GM18867 (cell line): ENCODE data around the gene CD180.

Experiments
- ATAC-seq: cut with Tn5 transposase; IDR thresholded peaks from one replicate; pipeline ENCODE4 v1.9.1; 2021; ENCODE audit warnings: mild to moderate bottlenecking, moderate library complexity; ENCODE audit not compliant: unreplicated experiment

Gene CD180

GRCh38 chr5:67135381-67135984 is 61.1 kb downstream of the CD180 start:
- ATAC-seq = no peak

GRCh38 chr5:67133776-67134175 is 62.8 kb downstream of the CD180 start:
- no peak for ATAC-seq

GRCh38 chr5:67133217-67133616 is 63.4 kb downstream of the CD180 start:
- no peak for ATAC-seq

GRCh38 chr5:67129768-67130167 is 66.8 kb downstream of the CD180 start:
- no peak for ATAC-seq
